Measurements from ENCODE around the gene PASD1. TPM values are rescaled to one million over a fixed set of nuclear protein-coding genes. Genes with fewer than 3 reads are reported as not detected.
A peak's percentile ranks its signal among the peaks of the same experiment; 100 is the strongest.

PASD1 gene
- total RNA-seq, 1 experiment from 2014 or later: not detected

GRCh38 chrX:151722241-151722846 lies 158.9 kb downstream of the PASD1 start:
- in situ Hi-C loops (cut with HindIII; ENCODE audit: low pct_unique_long_range_greater_than_20kb, low sequenced_read_pairs) (no loop called here), intact Hi-C loops (cut with micrococcal nuclease; ENCODE audit: unreplicated experiment) (loop anchor here (5.0 kb wide), 1 partner anchor 570 kb away; no protein-coding TSS in a partner anchor)
- ATAC-seq (peak; percentile 85), DNase-seq (ENCODE audit: low read depth, low spot score) (no peak)
- Histone ChIP-seq H3K36me3 (ENCODE audit: control insufficient read depth, insufficient read depth, low read length) (no peaks in the 10 kb centered on the region), H3K4me3 (ENCODE audit: low read depth in 2 of 2, low read length in 2 of 2) (no peak overlapping the region), H3K27ac (ENCODE audit: low read length) (no peak overlapping the region), H3K9me3 (ENCODE audit: control insufficient read depth, insufficient read depth, low read depth, low read length) (no peaks in the 10 kb centered on the region), H3K4me1 (ENCODE audit: control insufficient read depth, insufficient read depth, low read length) (no peaks in the 10 kb centered on the region), H3K27me3 (ENCODE audit: control insufficient read depth, insufficient read depth, low read length) (no peaks in the 10 kb centered on the region)
- no TSS peak for BruUV-seq (replicated peaks)
- TF ChIP-seq, protein P1, sequence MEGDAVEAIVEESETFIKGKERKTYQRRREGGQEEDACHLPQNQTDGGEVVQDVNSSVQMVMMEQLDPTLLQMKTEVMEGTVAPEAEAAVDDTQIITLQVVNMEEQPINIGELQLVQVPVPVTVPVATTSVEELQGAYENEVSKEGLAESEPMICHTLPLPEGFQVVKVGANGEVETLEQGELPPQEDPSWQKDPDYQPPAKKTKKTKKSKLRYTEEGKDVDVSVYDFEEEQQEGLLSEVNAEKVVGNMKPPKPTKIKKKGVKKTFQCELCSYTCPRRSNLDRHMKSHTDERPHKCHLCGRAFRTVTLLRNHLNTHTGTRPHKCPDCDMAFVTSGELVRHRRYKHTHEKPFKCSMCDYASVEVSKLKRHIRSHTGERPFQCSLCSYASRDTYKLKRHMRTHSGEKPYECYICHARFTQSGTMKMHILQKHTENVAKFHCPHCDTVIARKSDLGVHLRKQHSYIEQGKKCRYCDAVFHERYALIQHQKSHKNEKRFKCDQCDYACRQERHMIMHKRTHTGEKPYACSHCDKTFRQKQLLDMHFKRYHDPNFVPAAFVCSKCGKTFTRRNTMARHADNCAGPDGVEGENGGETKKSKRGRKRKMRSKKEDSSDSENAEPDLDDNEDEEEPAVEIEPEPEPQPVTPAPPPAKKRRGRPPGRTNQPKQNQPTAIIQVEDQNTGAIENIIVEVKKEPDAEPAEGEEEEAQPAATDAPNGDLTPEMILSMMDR (IDR thresholded peaks at IDR 0.05): peak; percentile 75
- no peak for TF ChIP-seq REST (IDR thresholded peaks at IDR 0.05; ENCODE audit: insufficient read depth in 1 of 2, low read depth in 2 of 2, low read length in 1 of 2)
- CTCF ChIA-PET: no interaction called here
- POLR2A ChIA-PET: no interaction called here

- TF ChIP-seq, protein P1 (IDR thresholded peaks at IDR 0.05): no peak
- TF ChIP-seq REST (IDR thresholded peaks at IDR 0.05; ENCODE audit: insufficient read depth in 1 of 2, low read depth in 2 of 2, low read length in 1 of 2): no peak
- TF ChIP-seq TCF7L2 (IDR thresholded peaks at IDR 0.05; ENCODE audit: low read depth, low read length): no peak
- no peak for TF ChIP-seq SIN3A (IDR thresholded peaks at IDR 0.05; ENCODE audit: borderline replicate concordance, insufficient read depth, low read depth, low read length)
- no peak for TF ChIP-seq POLR2AphosphoS5 (IDR thresholded peaks at IDR 0.05; ENCODE audit: low read depth, low read length)
- DNase-seq (ENCODE audit: low read depth, low spot score) (no peak), ATAC-seq (no peak)
- H3K4me1 ChIP-seq (ENCODE audit: control insufficient read depth, insufficient read depth, low read length): no peaks in the 10 kb centered on the region
- in situ Hi-C loops (cut with HindIII; ENCODE audit: low pct_unique_long_range_greater_than_20kb, low sequenced_read_pairs) (no loop called here), intact Hi-C loops (cut with micrococcal nuclease; ENCODE audit: unreplicated experiment) (loop anchor here (5.0 kb wide), 1 partner anchor 571 kb away; no protein-coding TSS in a partner anchor)
- no peaks in the 10 kb centered on the region for H3K27me3 ChIP-seq (ENCODE audit: control insufficient read depth, insufficient read depth, low read length)
- POLR2A ChIA-PET: no interaction called here
- no peaks in the 10 kb centered on the region for H3K9me3 ChIP-seq (ENCODE audit: control insufficient read depth, insufficient read depth, low read depth, low read length)
- no peak overlapping the region for H3K27ac ChIP-seq (ENCODE audit: low read length)
- H3K4me3 ChIP-seq (ENCODE audit: low read depth in 2 of 2, low read length in 2 of 2): no peak overlapping the region
- H3K36me3 ChIP-seq (ENCODE audit: control insufficient read depth, insufficient read depth, low read length): no peaks in the 10 kb centered on the region
- BruUV-seq (replicated peaks): no TSS peak
- CTCF ChIA-PET: no interaction called here
Measured at GRCh38 chrX:151723156-151723760, 159.8 kb downstream of the PASD1 start.

All from Panc1 (cell line).